GM19467 (cell line): ENCODE results near the gene MGAT4B.
A peak's percentile ranks its signal among the peaks of the same experiment; 100 is the strongest.

Experiments used
- ATAC-seq: cut with Tn5 transposase; IDR thresholded peaks from one replicate; pipeline ENCODE4 v1.9.1; 2021; ENCODE audit warnings: mild to moderate bottlenecking, moderate library complexity; ENCODE audit not compliant: unreplicated experiment

MGAT4B gene

GRCh38 chr5:179773686-179774040 is 33.0 kb downstream of the MGAT4B start:
- no peak for ATAC-seq

- ATAC-seq: no peak
These were observed 34.3 kb downstream of the MGAT4B start for GRCh38 chr5:179772351-179772750.

- no peak for ATAC-seq
These were observed 35.3 kb downstream of the MGAT4B start for GRCh38 chr5:179771311-179771895.

- no peak for ATAC-seq
These were observed 36.9 kb downstream of the MGAT4B start for GRCh38 chr5:179769796-179770195.

- no peak for ATAC-seq
These were observed 37.4 kb downstream of the MGAT4B start for GRCh38 chr5:179769271-179769670.

- ATAC-seq: no peak
These were observed 38.2 kb downstream of the MGAT4B start for GRCh38 chr5:179768326-179769085.

- no peak for ATAC-seq
These were observed 39.1 kb downstream of the MGAT4B start for GRCh38 chr5:179767496-179768100.

GRCh38 chr5:179766726-179767455 is 39.8 kb downstream of the MGAT4B start:
- ATAC-seq: no peak

- no peak for ATAC-seq
These were observed 40.5 kb downstream of the MGAT4B start for GRCh38 chr5:179766021-179766725.

- ATAC-seq: no peak
These were observed 41.3 kb downstream of the MGAT4B start for GRCh38 chr5:179765400-179765799.

- ATAC-seq: no peak
These were observed 42.6 kb downstream of the MGAT4B start for GRCh38 chr5:179764056-179764455.

GRCh38 chr5:179763215-179763945 is 43.3 kb downstream of the MGAT4B start:
- ATAC-seq: peak; percentile 44

GRCh38 chr5:179762781-179763176 is 43.9 kb downstream of the MGAT4B start:
- no peak for ATAC-seq

- no peak for ATAC-seq
These were observed 44.4 kb downstream of the MGAT4B start for GRCh38 chr5:179762079-179762780.

- ATAC-seq: no peak
These were observed 46.8 kb downstream of the MGAT4B start for GRCh38 chr5:179759581-179760551.

- ATAC-seq: no peak
These were observed 47.7 kb downstream of the MGAT4B start for GRCh38 chr5:179758955-179759354.

GRCh38 chr5:179755022-179755421 is 51.6 kb downstream of the MGAT4B start:
- no peak for ATAC-seq

GRCh38 chr5:179753971-179754370 is 52.7 kb downstream of the MGAT4B start:
- ATAC-seq: no peak
